ENCODE data around the gene DLAT.
"Not testable (repeated sequence)": the region's sequence is repeated elsewhere in the genome, so short reads cannot be mapped to it uniquely, and the experiment has no call there.

DLAT gene

DNA sequence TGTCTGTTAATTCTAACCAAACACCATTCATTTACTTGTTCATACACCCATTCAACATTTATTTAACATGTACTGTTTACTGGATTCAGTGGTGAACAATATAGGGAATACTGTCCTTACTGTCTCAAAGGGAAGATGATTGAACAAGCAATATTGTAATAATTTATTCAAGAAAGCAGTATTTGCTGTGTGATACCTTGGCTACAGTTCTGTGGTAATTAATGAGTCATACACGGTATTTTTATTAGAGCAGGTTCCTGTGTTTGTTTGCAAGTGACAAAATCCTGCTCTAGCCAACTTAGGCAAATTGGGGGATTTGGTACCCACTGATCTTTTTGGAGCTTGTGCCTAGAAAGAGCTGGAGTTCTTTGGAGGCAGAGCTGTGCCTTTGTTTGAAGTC is 32.9 kb downstream of the DLAT start:
- DNase-seq (ENCODE audit: low spot score in 2 of 2), result no peak
- Mint-ChIP-seq H3K27ac (no peak overlapping the region), H3K4me3 (no peak overlapping the region), H3K36me3 (peaks cover 91% of the 10 kb centered on the region), H3K4me1 (peaks cover 10% of the 10 kb centered on the region), H3K9me3 (no peaks in the 10 kb centered on the region)
- ATAC-seq, result no peak

DNA sequence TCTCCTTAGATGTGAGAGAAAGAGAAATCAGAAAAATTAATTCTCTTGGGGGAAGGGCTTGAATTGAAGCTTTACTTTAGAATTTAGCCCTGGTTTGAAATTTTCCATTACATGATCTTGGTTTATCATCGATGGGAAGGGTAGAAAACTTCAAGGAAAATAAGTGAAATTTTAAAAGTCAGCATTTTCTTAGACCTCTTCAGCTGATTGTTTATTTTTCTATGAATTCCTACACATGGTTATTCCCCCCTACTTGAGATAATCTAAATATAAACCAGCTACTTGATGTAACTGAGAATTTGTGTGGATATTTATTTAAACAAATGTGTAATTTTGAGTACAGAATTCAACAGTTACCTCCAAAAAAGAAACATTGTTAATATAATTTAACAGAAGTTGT is 37.7 kb downstream of the DLAT start:
- no peak for ATAC-seq
- no peaks in the 10 kb centered on the region for H3K4me1 Mint-ChIP-seq
- no peak for DNase-seq (ENCODE audit: low spot score in 2 of 2)
- no peak overlapping the region for H3K27ac Mint-ChIP-seq
- H3K4me3 Mint-ChIP-seq, result no peak overlapping the region
- H3K9me3 Mint-ChIP-seq, result no peaks in the 10 kb centered on the region
- H3K36me3 Mint-ChIP-seq, result peaks cover 57% of the 10 kb centered on the region

- ATAC-seq, result peak; percentile 96
- H3K36me3 Mint-ChIP-seq, result peaks cover 48% of the 10 kb centered on the region
- DNase-seq (ENCODE audit: low spot score in 2 of 2), result peak; percentile 62 to 89
- no peaks in the 10 kb centered on the region for H3K9me3 Mint-ChIP-seq
- H3K4me3 Mint-ChIP-seq, result peak within 1 kb of the TSS; percentile 89
- peak within 1 kb of the TSS; percentile 98 for H3K27ac Mint-ChIP-seq
- H3K4me1 Mint-ChIP-seq, result peaks cover 33% of the 10 kb centered on the region
Measured at GRCh38 chr11:112073941-112074811, 49.0 kb downstream of the DLAT start, which contains the start of the genes NKAPD1 and PIH1D2. TSS of gene NKAPD1 (plus strand) at chr11:112074299. CDS start at chr11:112075575, 1,276 bp downstream. TSS of gene PIH1D2 (minus strand) at chr11:112074017. CDS start at chr11:112073174, 843 bp downstream.

DNA sequence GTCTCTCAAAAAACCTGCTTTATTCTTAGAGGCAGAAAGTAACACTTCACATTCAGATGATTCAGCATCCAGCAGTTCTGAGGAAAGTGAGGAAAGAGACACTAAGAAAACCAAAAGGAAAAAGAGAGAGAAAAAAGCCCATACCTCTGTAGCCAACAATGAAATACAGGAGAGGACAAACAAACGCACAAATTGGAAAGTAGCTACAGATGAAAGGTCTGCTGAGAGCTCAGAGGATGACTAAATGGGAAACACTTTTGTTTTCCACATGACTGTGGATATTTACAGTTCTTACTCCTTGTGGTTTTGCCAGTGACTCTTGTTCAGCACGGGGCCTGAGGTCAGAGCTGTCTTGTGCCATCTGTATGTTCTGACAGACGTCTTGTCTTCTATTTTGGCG is 57.5 kb downstream of the DLAT start:
- Mint-ChIP-seq H3K4me3 (peak overlapping the region; percentile 19), H3K4me1 (peaks cover 45% of the 10 kb centered on the region), H3K9me3 (no peaks in the 10 kb centered on the region), H3K27ac (peak overlapping the region; percentile 86), H3K36me3 (peaks cover 98% of the 10 kb centered on the region)
- ATAC-seq (peak; percentile 82), DNase-seq (ENCODE audit: low spot score in 2 of 2) (no peak)

DNA sequence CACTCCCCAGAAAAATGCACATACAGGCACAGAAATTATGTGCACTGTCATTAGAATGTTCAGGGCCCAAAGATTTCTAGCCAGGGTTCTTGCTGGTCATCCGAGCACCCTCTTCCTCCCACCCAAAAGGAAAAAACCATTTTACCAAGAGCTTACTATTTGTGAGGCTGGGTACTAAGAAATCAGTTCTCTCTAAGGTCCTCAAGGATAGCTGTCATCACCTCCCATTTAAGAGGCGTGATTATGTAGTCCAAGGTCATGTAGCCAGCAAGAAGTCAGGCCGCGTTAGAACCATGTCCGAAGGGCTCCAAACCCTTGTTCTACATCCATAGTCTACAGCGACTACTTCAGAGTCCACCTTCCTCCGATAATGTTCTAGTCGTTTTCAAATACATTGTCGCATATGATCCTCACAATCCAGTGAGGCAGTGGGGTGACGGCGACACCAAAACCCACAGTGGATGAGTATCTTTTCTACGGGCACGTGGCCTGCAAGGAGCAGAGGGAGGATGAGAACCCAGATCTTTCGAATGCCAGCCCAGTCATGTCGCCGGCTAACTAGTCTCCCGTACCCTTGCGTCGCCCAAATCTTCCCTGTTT is 60.7 kb downstream of the DLAT start:
- Mint-ChIP-seq H3K36me3 (peaks cover 98% of the 10 kb centered on the region), H3K9me3 (no peaks in the 10 kb centered on the region), H3K4me3 (peak overlapping the region; percentile 99), H3K4me1 (peaks cover 67% of the 10 kb centered on the region), H3K27ac (peak overlapping the region; percentile 99)
- ATAC-seq (peak; percentile 68), DNase-seq (ENCODE audit: low spot score in 2 of 2) (no peak)

GRCh38 chr11:112086422-112087191 is 61.4 kb downstream of the DLAT start, which contains the start of the genes SDHD and TIMM8B:
TSS of gene SDHD (plus strand) at chr11:112086873. CDS start at chr11:112086908, 35 bp downstream.
TSS of gene TIMM8B (minus strand) at chr11:112086756. CDS start at chr11:112086723, 33 bp downstream.
- peak; percentile 85 to 96 for DNase-seq (ENCODE audit: low spot score in 2 of 2)
- Mint-ChIP-seq H3K36me3 (peaks cover 98% of the 10 kb centered on the region), H3K4me3 (peak within 1 kb of the TSS; percentile 99), H3K27ac (peak within 1 kb of the TSS; percentile 99), H3K9me3 (no peaks in the 10 kb centered on the region), H3K4me1 (peaks cover 67% of the 10 kb centered on the region)
- peak; percentile 88 for ATAC-seq

DNA sequence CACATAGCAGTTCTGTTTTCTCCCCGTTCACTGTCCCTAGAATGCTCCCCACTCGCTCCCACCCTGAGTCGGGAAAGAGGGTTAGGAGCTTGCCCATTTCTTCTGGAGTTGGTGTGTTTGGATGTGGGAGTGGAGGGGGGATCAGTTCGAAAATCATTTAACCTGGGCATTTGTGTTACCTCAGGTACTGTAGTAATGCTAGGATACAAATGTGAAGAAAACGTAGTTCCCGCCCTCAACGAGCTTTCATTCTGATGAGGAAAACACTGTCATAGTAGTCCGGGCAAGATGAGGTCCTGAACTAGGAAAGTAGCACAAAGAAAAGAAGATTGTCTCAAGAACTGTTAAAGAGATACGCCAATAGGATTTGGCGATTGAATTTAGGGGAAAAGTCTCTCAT is 62.0 kb downstream of the DLAT start:
- ATAC-seq (no peak), DNase-seq (ENCODE audit: low spot score in 2 of 2) (no peak)
- Mint-ChIP-seq H3K36me3 (peaks cover 98% of the 10 kb centered on the region), H3K9me3 (no peaks in the 10 kb centered on the region), H3K27ac (peak overlapping the region; percentile 99), H3K4me1 (peaks cover 65% of the 10 kb centered on the region), H3K4me3 (peak overlapping the region; percentile 99)

GRCh38 chr11:112095302-112095701 is 70.1 kb downstream of the DLAT start:
- H3K4me3 Mint-ChIP-seq; ATAC-seq; H3K27ac Mint-ChIP-seq; H3K4me1 Mint-ChIP-seq; H3K9me3 Mint-ChIP-seq; DNase-seq (ENCODE audit: low spot score in 2 of 2): not testable (repeated sequence)
- H3K36me3 Mint-ChIP-seq, result peaks cover 76% of the 10 kb centered on the region

- Mint-ChIP-seq H3K4me3 (no peak overlapping the region), H3K9me3 (no peaks in the 10 kb centered on the region), H3K27ac (no peak overlapping the region), H3K4me1 (no peaks in the 10 kb centered on the region), H3K36me3 (peaks cover 68% of the 10 kb centered on the region)
- ATAC-seq (no peak), DNase-seq (ENCODE audit: low spot score in 2 of 2) (no peak)
Measured at GRCh38 chr11:112096194-112096593, 71.0 kb downstream of the DLAT start.

DNA sequence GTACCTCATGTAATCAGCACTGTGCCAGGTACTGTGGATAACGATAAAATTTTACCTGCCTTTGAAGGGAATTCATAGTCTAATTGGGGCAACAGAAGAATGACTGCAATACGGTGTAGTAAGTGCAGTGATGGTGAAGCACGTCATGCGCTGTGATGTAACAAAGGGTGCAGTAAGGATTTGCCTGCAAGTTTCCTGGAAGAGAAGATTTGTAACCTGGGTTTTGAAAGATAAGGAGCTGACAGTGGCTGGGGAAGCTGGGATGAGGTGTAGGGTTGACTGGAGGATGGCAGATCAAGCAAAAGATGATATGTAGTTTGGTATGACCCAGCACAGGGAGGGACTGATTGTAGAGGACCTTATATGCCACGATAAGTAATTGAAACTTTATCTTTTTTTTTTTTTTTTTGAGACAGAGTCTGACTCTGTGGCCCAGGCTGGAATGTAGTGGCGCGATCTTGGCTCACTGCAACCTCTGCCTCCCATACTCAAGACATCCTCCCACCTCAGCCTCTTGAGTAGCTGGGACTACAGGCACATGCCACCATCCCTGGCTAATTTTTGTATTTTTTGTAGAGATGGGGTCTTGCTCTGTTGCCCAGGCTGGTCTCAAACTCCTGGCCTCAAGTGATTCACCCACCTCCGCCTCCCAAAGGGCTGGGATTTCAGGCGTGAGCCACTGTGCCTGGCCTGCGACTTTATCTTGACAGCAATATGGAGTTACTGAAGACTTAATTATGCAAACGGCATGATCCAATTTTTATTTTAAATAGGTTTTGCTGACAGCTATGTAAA is 72.7 kb downstream of the DLAT start:
- Mint-ChIP-seq H3K27ac (no peak overlapping the region), H3K9me3 (no peaks in the 10 kb centered on the region), H3K36me3 (peaks cover 50% of the 10 kb centered on the region), H3K4me3 (no peak overlapping the region), H3K4me1 (no peaks in the 10 kb centered on the region)
- ATAC-seq (no peak), DNase-seq (ENCODE audit: low spot score in 2 of 2) (no peak)

- Mint-ChIP-seq H3K27ac (no peak overlapping the region), H3K4me3 (no peak overlapping the region), H3K9me3 (no peaks in the 10 kb centered on the region), H3K36me3 (peaks cover 26% of the 10 kb centered on the region), H3K4me1 (no peaks in the 10 kb centered on the region)
- no peak for ATAC-seq
- no peak for DNase-seq (ENCODE audit: low spot score in 2 of 2)
Measured at GRCh38 chr11:112100462-112100861, 75.3 kb downstream of the DLAT start.

GRCh38 chr11:112103446-112103845 is 78.2 kb downstream of the DLAT start:
- H3K4me1 Mint-ChIP-seq, result no peaks in the 10 kb centered on the region
- ATAC-seq (no peak), DNase-seq (ENCODE audit: low spot score in 2 of 2) (no peak)
- H3K9me3 Mint-ChIP-seq, result no peaks in the 10 kb centered on the region
- H3K27ac Mint-ChIP-seq, result no peak overlapping the region
- no peak overlapping the region for H3K4me3 Mint-ChIP-seq
- H3K36me3 Mint-ChIP-seq, result peaks cover under 1% of the 10 kb centered on the region

DNA sequence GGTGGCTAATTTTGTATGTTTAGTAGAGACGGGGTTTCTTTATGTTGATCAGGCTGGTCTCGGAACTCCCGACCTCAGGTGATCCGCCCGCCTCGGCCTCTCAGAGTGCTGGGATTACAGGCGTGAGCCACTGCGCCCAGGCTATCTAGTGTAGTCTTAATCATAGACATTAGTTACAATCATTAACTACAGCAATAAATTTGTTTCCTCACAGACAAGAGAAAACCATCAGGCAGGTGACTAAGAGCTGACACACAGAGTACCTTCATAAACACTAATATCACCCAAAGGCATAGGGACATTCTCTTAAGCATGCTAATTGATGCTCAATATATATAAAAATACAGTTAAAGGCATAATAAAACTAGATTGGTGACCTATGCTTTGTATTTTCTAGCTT is 80.9 kb downstream of the DLAT start:
- Mint-ChIP-seq H3K4me1 (no peaks in the 10 kb centered on the region), H3K27ac (no peak overlapping the region), H3K9me3 (no peaks in the 10 kb centered on the region), H3K4me3 (no peak overlapping the region), H3K36me3 (no peaks in the 10 kb centered on the region)
- no peak for DNase-seq (ENCODE audit: low spot score in 2 of 2)
- no peak for ATAC-seq
